Liver (tissue), 9 donors: ENCODE data around the gene TBC1D14. TPM values are rescaled to one million over a fixed set of nuclear protein-coding genes. Genes with fewer than 3 reads are reported as not detected.

Source experiments
- DNase-seq: peaks from one replicate; pipeline ENCODE4 v3.0.0-alpha.2; 2017; ENCODE audit warnings: low spot score
- H3K27ac ChIP-seq, 2 donors: one replicate each; pipeline ENCODE4 v1.7.0; 2013; ENCODE audit warnings: inconsistent platforms in 2 of 2, low read length in 2 of 2, control low read depth in 1 of 2, low read depth in 1 of 2, mild to moderate bottlenecking in 1 of 2
- H3K27me3 ChIP-seq, 4 donors: one replicate each; pipeline versions ENCODE4 v1.6.1 to v1.7.0; 2013; ENCODE audit warnings: low read length in 3 of 4, inconsistent platforms in 1 of 4, mild to moderate bottlenecking in 1 of 4, moderate library complexity in 1 of 4; ENCODE audit not compliant: control insufficient read depth in 4 of 4, insufficient read depth in 4 of 4
- H3K36me3 ChIP-seq, 4 donors: one replicate each; pipeline versions ENCODE4 v1.6.1 to v1.7.0; 2013; ENCODE audit warnings: low read length in 3 of 4, mild to moderate bottlenecking in 3 of 4, low read depth in 1 of 4, moderate library complexity in 1 of 4; ENCODE audit not compliant: control insufficient read depth in 4 of 4, insufficient read depth in 3 of 4
- H3K4me1 ChIP-seq, 4 donors: one replicate each; pipeline versions ENCODE4 v1.6.1 to v1.7.0; 2013; ENCODE audit warnings: low read length in 3 of 4, mild to moderate bottlenecking in 3 of 4, moderate library complexity in 1 of 4; ENCODE audit not compliant: control insufficient read depth in 4 of 4, insufficient read depth in 4 of 4
- H3K4me3 ChIP-seq, 3 donors: one replicate each; pipeline versions ENCODE4 v1.6.1 to v1.7.0; 2013; ENCODE audit warnings: low read length in 3 of 3, control low read depth in 1 of 3, low read depth in 1 of 3, mild to moderate bottlenecking in 1 of 3
- H3K9ac ChIP-seq, 2 donors: one replicate each; pipeline ENCODE4 v1.7.0; 2013; ENCODE audit warnings: low read length in 2 of 2, mild to moderate bottlenecking in 2 of 2, moderate library complexity in 2 of 2, control low read depth in 1 of 2, low read depth in 1 of 2
- H3K9me3 ChIP-seq, 4 donors: one replicate each; pipeline versions ENCODE4 v1.6.1 to v1.7.0; 2013; ENCODE audit warnings: low read length in 3 of 4; ENCODE audit not compliant: control insufficient read depth in 4 of 4
- EGR1 ChIP-seq, 2 donors: IDR thresholded peaks; 2 replicates each; pipeline ENCODE4 v1.6.1; 2016 to 2018; ENCODE audit warnings: antibody characterized with exemption in 2 of 2, low read depth in 2 of 2
- FOXA1 ChIP-seq: IDR thresholded peaks from 2 replicates; pipeline ENCODE4 v1.6.1; 2016; ENCODE audit warnings: antibody characterized with exemption
- FOXA2 ChIP-seq: IDR thresholded peaks from 2 replicates; pipeline ENCODE4 v1.6.1; 2016; ENCODE audit warnings: antibody characterized with exemption
- GABPA ChIP-seq, 2 donors: IDR thresholded peaks in 1 of 2; conservative IDR thresholded peaks in 1 of 2; 2 replicates each; pipeline ENCODE4 v1.6.1; 2016; ENCODE audit warnings: antibody characterized with exemption in 2 of 2, mild to moderate bottlenecking in 1 of 2, moderate library complexity in 1 of 2
- HNF4A ChIP-seq, 2 donors: conservative IDR thresholded peaks; 2 replicates each; pipeline ENCODE4 v1.6.1; 2016; ENCODE audit warnings: antibody characterized with exemption in 2 of 2, mild to moderate bottlenecking in 2 of 2
- HNF4G ChIP-seq: IDR thresholded peaks from 2 replicates; pipeline ENCODE4 v1.6.1; 2016; ENCODE audit warnings: antibody characterized with exemption
- JUND ChIP-seq, 2 donors: IDR thresholded peaks; 2 replicates each; pipeline ENCODE4 v1.6.1; 2016; ENCODE audit warnings: antibody characterized with exemption in 2 of 2
- NR2F2 ChIP-seq: IDR thresholded peaks from 2 replicates; pipeline ENCODE4 v1.6.1; 2016; ENCODE audit warnings: antibody characterized with exemption
- RAD21 ChIP-seq, 2 donors: IDR thresholded peaks; 2 replicates each; pipeline ENCODE4 v1.6.1; 2016; ENCODE audit warnings: antibody characterized with exemption in 2 of 2, mild to moderate bottlenecking in 2 of 2
- RXRA ChIP-seq, 2 donors: IDR thresholded peaks; 2 replicates each; pipeline ENCODE4 v1.6.1; 2017 to 2018; ENCODE audit warnings: antibody characterized with exemption in 2 of 2, mild to moderate bottlenecking in 1 of 2
- SP1 ChIP-seq: IDR thresholded peaks from 2 replicates; pipeline ENCODE4 v1.6.1; 2018; ENCODE audit warnings: antibody characterized with exemption, mild to moderate bottlenecking
- TAF1 ChIP-seq: conservative IDR thresholded peaks from 2 replicates; pipeline ENCODE4 v1.6.1; 2016; ENCODE audit warnings: antibody characterized with exemption, mild to moderate bottlenecking
- YY1 ChIP-seq: IDR thresholded peaks from 2 replicates; pipeline ENCODE4 v1.6.1; 2016; ENCODE audit warnings: antibody characterized with exemption, mild to moderate bottlenecking
- WGBS: extraction: QIAGEN DNeasy Blood & Tissue Kit; methylation state at CpG from one replicate; pipeline ENCODE4 v1.1.7; 2013; 5-methylcytosine and 5-hydroxymethylcytosine counted together
- polyA plus RNA-seq, 2 donors: library from polyadenylated mRNA; stranded (reverse) in 1 of 2; unstranded in 1 of 2; fragments of 200-250 nt in 1 of 2; fragments of >200 nt in 1 of 2; fragmentation: Nextera tagmentation in 1 of 2; extraction: Ambion mirVana in 1 of 2; gene quantifications; one replicate each; pipeline versions ENCODE4 v1.2.1 to v1.2.3, GENCODE V29; 2013 to 2015
- total RNA-seq, 2 donors: library from RNA; depleted of rRNA; stranded (reverse); fragments of >200 nt; gene quantifications; one replicate each; pipeline ENCODE4 v1.2.3, GENCODE V29; 2014
- TF ChIP-seq, protein P1 (sequence below): IDR thresholded peaks from 2 replicates; pipeline ENCODE4 v1.6.1; 2016; ENCODE audit warnings: antibody characterized with exemption, mild to moderate bottlenecking
- TF ChIP-seq, protein P2 (sequence below): fragments of 150-350 bp; IDR thresholded peaks from 2 replicates; pipeline ENCODE4 v1.5.1; 2017; ENCODE audit warnings: improper control_type of control experiment, low read depth, low read length; ENCODE audit not compliant: missing input control
- TF ChIP-seq, protein P3 (sequence below): IDR thresholded peaks from 2 replicates; pipeline ENCODE4 v1.6.1; 2016; ENCODE audit warnings: antibody characterized with exemption
- donor health status: healthy.
- donor health status: healthy.
- donor health status: healthy.
- donor health status: healthy.
- donor health status: healthy.

Gene TBC1D14
- total and polyA plus RNA-seq, 4 donors = 10.0 to 45.2 (median 22.7) TPM

DNA sequence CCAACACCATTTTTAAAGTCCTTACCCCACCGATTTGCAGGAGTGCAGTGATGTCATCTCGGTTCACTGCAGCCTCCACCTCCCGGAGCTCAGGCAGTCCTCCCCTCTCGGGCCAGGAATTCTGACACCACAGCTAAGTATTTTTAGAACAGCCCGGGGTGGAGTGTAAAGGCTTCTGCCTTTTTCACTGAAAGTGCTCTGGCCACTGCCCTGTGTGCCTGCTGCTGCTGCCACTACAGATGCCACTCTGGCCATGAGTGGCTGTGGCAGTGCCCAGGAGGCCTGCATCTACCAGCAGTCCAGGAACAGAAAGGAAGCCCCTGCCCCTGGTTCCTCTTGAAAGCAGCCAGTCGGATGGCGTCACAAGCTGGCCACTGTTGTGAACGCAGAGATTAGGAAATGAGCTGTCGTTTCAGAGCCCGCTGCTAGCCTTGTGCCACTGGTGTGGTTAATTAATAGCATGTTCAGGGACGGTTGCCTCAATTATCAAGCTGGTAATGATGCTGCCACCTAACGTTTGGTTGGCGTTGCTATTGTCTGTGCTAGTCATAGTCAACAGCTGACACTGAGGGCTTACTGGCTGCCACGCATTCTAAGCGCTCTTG, 23.6 kb upstream of the TBC1D14 start:
- Histone ChIP-seq H3K9ac (peak overlapping the region in 1 of 2 donors; percentile 28), H3K4me1 (peaks cover 4 to 12% (median 7%) of the 10 kb centered on the region in 4 donors), H3K36me3 (peaks cover 0 to 20% (median 13%) of the 10 kb centered on the region in 4 donors), H3K27me3 (no peaks in the 10 kb centered on the region), H3K4me3 (no peak overlapping the region), H3K9me3 (peaks cover 0 to 3% (median 0%) of the 10 kb centered on the region in 4 donors), H3K27ac (peak overlapping the region; percentile 77 to 80)
- DNase-seq = peak; percentile 37
- peak; percentile 38 for TF ChIP-seq SP1
- TF ChIP-seq RXRA (IDR thresholded peaks at IDR 0.05) = peak in 1 of 2 donors; percentile 51
- TF ChIP-seq HNF4A (conservative IDR thresholded peaks at IDR 0.05) = peak in 1 of 2 donors; percentile 18
- TF ChIP-seq, protein P1, sequence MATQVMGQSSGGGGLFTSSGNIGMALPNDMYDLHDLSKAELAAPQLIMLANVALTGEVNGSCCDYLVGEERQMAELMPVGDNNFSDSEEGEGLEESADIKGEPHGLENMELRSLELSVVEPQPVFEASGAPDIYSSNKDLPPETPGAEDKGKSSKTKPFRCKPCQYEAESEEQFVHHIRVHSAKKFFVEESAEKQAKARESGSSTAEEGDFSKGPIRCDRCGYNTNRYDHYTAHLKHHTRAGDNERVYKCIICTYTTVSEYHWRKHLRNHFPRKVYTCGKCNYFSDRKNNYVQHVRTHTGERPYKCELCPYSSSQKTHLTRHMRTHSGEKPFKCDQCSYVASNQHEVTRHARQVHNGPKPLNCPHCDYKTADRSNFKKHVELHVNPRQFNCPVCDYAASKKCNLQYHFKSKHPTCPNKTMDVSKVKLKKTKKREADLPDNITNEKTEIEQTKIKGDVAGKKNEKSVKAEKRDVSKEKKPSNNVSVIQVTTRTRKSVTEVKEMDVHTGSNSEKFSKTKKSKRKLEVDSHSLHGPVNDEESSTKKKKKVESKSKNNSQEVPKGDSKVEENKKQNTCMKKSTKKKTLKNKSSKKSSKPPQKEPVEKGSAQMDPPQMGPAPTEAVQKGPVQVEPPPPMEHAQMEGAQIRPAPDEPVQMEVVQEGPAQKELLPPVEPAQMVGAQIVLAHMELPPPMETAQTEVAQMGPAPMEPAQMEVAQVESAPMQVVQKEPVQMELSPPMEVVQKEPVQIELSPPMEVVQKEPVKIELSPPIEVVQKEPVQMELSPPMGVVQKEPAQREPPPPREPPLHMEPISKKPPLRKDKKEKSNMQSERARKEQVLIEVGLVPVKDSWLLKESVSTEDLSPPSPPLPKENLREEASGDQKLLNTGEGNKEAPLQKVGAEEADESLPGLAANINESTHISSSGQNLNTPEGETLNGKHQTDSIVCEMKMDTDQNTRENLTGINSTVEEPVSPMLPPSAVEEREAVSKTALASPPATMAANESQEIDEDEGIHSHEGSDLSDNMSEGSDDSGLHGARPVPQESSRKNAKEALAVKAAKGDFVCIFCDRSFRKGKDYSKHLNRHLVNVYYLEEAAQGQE = peak; percentile 40
- peak; percentile 61 to 73 for TF ChIP-seq RAD21 (IDR thresholded peaks at IDR 0.05)
- TF ChIP-seq YY1 = peak; percentile 44
- TF ChIP-seq, protein P2, sequence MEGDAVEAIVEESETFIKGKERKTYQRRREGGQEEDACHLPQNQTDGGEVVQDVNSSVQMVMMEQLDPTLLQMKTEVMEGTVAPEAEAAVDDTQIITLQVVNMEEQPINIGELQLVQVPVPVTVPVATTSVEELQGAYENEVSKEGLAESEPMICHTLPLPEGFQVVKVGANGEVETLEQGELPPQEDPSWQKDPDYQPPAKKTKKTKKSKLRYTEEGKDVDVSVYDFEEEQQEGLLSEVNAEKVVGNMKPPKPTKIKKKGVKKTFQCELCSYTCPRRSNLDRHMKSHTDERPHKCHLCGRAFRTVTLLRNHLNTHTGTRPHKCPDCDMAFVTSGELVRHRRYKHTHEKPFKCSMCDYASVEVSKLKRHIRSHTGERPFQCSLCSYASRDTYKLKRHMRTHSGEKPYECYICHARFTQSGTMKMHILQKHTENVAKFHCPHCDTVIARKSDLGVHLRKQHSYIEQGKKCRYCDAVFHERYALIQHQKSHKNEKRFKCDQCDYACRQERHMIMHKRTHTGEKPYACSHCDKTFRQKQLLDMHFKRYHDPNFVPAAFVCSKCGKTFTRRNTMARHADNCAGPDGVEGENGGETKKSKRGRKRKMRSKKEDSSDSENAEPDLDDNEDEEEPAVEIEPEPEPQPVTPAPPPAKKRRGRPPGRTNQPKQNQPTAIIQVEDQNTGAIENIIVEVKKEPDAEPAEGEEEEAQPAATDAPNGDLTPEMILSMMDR = peak; percentile 38
- no peak for TF ChIP-seq TAF1
- peak; percentile 13 for TF ChIP-seq FOXA2
- peak in 1 of 2 donors; percentile 12 for TF ChIP-seq JUND (IDR thresholded peaks at IDR 0.05)
- TF ChIP-seq EGR1 (IDR thresholded peaks at IDR 0.05; ENCODE audit: low read depth in 2 of 2) = no peak
- no peak for TF ChIP-seq FOXA1
- TF ChIP-seq NR2F2 = no peak
- 36% methylated on average over 15 of the region's 15 CpGs for WGBS

DNA sequence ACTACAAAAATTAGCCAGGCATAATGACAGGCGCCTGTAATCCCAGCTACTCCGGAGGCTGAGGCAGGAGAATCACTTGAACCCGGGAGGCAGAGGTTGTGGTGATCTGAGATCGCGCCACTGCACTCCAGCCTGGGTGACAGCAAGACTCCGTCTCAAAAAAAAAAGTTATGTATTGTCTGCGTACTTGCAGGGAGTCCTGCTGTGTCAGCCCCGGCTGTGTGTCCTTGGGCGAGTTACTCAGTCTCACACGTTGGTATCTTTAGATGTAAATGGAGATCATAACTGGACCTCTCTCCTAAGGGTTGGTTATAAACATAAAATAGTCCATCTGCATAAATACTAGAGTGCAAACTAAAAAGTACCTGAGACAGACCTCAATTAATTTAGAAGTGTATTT, 22.7 kb upstream of the TBC1D14 start:
- H3K27me3 ChIP-seq = no peaks in the 10 kb centered on the region
- peak overlapping the region in 1 of 2 donors; percentile 80 for H3K27ac ChIP-seq
- H3K9ac ChIP-seq = no peak overlapping the region
- H3K9me3 ChIP-seq = peaks cover 0 to 3% (median 0%) of the 10 kb centered on the region in 4 donors
- DNase-seq = no peak
- peaks cover 0 to 11% (median 7%) of the 10 kb centered on the region in 4 donors for H3K36me3 ChIP-seq
- WGBS = 82% methylated on average over 10 of the region's 10 CpGs
- TF ChIP-seq HNF4G (no peak), YY1 (no peak), TAF1 (no peak), RAD21 (IDR thresholded peaks at IDR 0.05) (no peak), GABPA (IDR thresholded peaks at IDR 0.05 in 1 of 2, conservative IDR thresholded peaks at IDR 0.05 in 1 of 2) (no peak), HNF4A (conservative IDR thresholded peaks at IDR 0.05) (no peak), EGR1 (IDR thresholded peaks at IDR 0.05; ENCODE audit: low read depth in 2 of 2) (no peak), JUND (IDR thresholded peaks at IDR 0.05) (no peak), SP1 (no peak)
- TF ChIP-seq, protein P3, sequence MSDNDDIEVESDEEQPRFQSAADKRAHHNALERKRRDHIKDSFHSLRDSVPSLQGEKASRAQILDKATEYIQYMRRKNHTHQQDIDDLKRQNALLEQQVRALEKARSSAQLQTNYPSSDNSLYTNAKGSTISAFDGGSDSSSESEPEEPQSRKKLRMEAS = no peak
- TF ChIP-seq, protein P1 = no peak
- TF ChIP-seq, protein P2 = no peak
- H3K4me1 ChIP-seq = peaks cover 7 to 19% (median 10%) of the 10 kb centered on the region in 4 donors
- no peak overlapping the region for H3K4me3 ChIP-seq
